Astrocyte (in vitro differentiated cells and primary cell): ENCODE measurements around the gene DEDD2. TPM values are rescaled to one million over a fixed set of nuclear protein-coding genes. Genes with fewer than 3 reads are reported as not detected.

Experiments used
- DNase-seq: peaks from one replicate; pipeline ENCODE4 v3.0.0-alpha.2; 2010; ENCODE audit warnings: low read depth
- FAIRE-seq: peaks from 2 replicates; lab custom pipeline; 2011; peaks lifted over from hg19 to GRCh38; lab: Jason Lieb, UNC
- H2AFZ ChIP-seq: 2 replicates; pipeline ENCODE4 v1.6.0; 2012; ENCODE audit warnings: low read depth, low read length, inconsistent platforms
- H3K27ac ChIP-seq: 2 replicates; pipeline ENCODE4 v1.5.1; 2011; ENCODE audit warnings: low read depth, low read length, inconsistent platforms
- H3K27me3 ChIP-seq: 2 replicates; pipeline ENCODE4 v1.6.0; 2011; ENCODE audit warnings: low read length, inconsistent platforms; ENCODE audit not compliant: insufficient read depth
- H3K36me3 ChIP-seq: 2 replicates; pipeline ENCODE4 v1.5.1; 2011; ENCODE audit warnings: low read length, inconsistent platforms; ENCODE audit not compliant: insufficient read depth
- H3K4me1 ChIP-seq: 2 replicates; pipeline ENCODE4 v1.5.1; 2011; ENCODE audit warnings: low read length, inconsistent platforms; ENCODE audit not compliant: insufficient read depth
- H3K4me2 ChIP-seq: 2 replicates; pipeline ENCODE4 v1.6.0; 2012; ENCODE audit warnings: low read length, inconsistent platforms
- H3K4me3 ChIP-seq: 2 replicates; pipeline ENCODE4 v1.5.1; 2011; ENCODE audit warnings: low read depth, mild to moderate bottlenecking, low read length, inconsistent platforms; ENCODE audit not compliant: insufficient read depth
- H3K79me2 ChIP-seq: 2 replicates; pipeline ENCODE4 v1.6.0; 2012; ENCODE audit warnings: mild to moderate bottlenecking, low read length, inconsistent platforms; ENCODE audit not compliant: insufficient read depth
- H3K9ac ChIP-seq: 2 replicates; pipeline ENCODE4 v1.6.0; 2012; ENCODE audit warnings: mild to moderate bottlenecking, low read length, inconsistent platforms
- H3K9me3 ChIP-seq: 2 replicates; pipeline ENCODE4 v1.5.1; 2012; ENCODE audit warnings: low read depth, mild to moderate bottlenecking, low read length, inconsistent platforms; ENCODE audit not compliant: insufficient read depth
- H4K20me1 ChIP-seq: 2 replicates; pipeline ENCODE4 v1.6.0; 2012; ENCODE audit warnings: low read length, inconsistent platforms; ENCODE audit not compliant: insufficient read depth
- H3K27ac Mint-ChIP-seq: one replicate; pipeline ENCODE4 v1.8.0; 2021; ENCODE audit warnings: mild to moderate bottlenecking, mixed read lengths; ENCODE audit not compliant: unreplicated experiment
- H3K27me3 Mint-ChIP-seq: one replicate; pipeline ENCODE4 v1.8.0; 2021; ENCODE audit warnings: low read depth, mixed read lengths; ENCODE audit not compliant: unreplicated experiment
- H3K36me3 Mint-ChIP-seq: one replicate; pipeline ENCODE4 v1.8.0; 2021; ENCODE audit warnings: low read depth, mixed read lengths; ENCODE audit not compliant: unreplicated experiment
- H3K4me1 Mint-ChIP-seq: one replicate; pipeline ENCODE4 v1.8.0; 2021; ENCODE audit warnings: low read depth, mixed read lengths; ENCODE audit not compliant: unreplicated experiment
- H3K4me3 Mint-ChIP-seq: one replicate; pipeline ENCODE4 v1.8.0; 2021; ENCODE audit warnings: mild to moderate bottlenecking, moderate library complexity, mixed read lengths; ENCODE audit not compliant: unreplicated experiment
- H3K9me3 Mint-ChIP-seq: one replicate; pipeline ENCODE4 v1.8.0; 2021; ENCODE audit warnings: mild to moderate bottlenecking, mixed read lengths; ENCODE audit not compliant: unreplicated experiment
- EZH2 ChIP-seq: IDR thresholded peaks from 2 replicates; pipeline ENCODE4 v1.6.1; 2012; ENCODE audit warnings: mild to moderate bottlenecking, low read length, inconsistent platforms; ENCODE audit not compliant: insufficient read depth
- total RNA-seq: library from RNA; stranded (reverse); gene quantifications from 2 replicates; pipeline ENCODE4 v1.2.1, GENCODE V29; 2021
- TF ChIP-seq, protein P1 (sequence below): IDR thresholded peaks from 2 replicates; pipeline ENCODE4 v1.5.1; 2011; ENCODE audit warnings: low read depth, mild to moderate bottlenecking, inconsistent platforms, low read length, moderate library complexity; ENCODE audit not compliant: insufficient read depth

The DEDD2 gene
- total RNA-seq, 1 donor from 2014 or later = 26.1 TPM

DNA sequence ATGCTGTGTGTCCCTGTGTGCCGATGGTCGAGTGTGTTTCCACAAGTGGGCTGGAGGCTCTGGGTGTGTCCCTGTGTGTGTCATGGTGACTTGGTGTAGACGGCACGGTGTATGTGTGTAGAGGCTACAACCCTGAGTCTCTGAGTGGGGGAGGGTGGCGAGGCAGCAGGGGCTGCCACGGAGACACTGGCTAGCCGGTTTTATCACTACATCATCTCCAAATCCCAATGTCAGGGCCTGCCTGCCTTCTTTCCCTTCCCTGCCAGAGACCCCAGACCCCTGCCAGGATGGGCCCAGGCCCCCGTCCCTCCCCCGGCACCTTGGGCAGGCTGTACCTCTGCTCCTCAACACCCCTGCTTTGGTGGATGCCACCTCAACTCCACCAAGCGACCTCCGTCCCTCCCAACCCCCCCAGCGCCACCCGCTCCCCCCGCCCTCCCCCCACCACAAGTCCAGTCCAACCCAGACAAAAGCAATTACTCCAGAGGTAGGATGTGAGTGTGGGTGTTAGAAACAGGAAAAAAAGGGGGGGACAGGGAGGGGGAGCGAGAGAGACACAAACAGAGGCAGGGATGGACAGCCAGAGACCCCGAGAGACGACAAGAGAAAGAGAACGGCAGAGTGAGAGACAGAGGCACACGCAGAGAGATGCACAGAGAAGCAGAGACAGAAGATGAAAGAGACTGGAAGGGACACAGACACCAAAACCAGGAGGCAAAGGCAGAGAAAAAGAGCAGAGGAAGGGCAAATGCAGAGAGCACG, 63.6 kb downstream of the DEDD2 start:
- Histone ChIP-seq H3K4me2 (no peak overlapping the region), H3K27ac (no peak overlapping the region), H3K9me3 (no peaks in the 10 kb centered on the region), H4K20me1 (peaks cover 5% of the 10 kb centered on the region), H3K27me3 (peaks cover 47% of the 10 kb centered on the region), H3K36me3 (no peaks in the 10 kb centered on the region), H3K79me2 (no peaks in the 10 kb centered on the region), H2AFZ (no peak overlapping the region), H3K9ac (no peak overlapping the region), H3K4me1 (no peaks in the 10 kb centered on the region), H3K4me3 (no peak overlapping the region)
- H3K36me3 Mint-ChIP-seq = peaks cover 6% of the 10 kb centered on the region
- peaks cover 1% of the 10 kb centered on the region for H3K9me3 Mint-ChIP-seq
- FAIRE-seq (no peak), DNase-seq (no peak)
- peaks cover 74% of the 10 kb centered on the region for H3K27me3 Mint-ChIP-seq
- H3K27ac Mint-ChIP-seq = no peak overlapping the region
- no peak overlapping the region for H3K4me3 Mint-ChIP-seq
- no peak for TF ChIP-seq EZH2
- TF ChIP-seq, protein P1, sequence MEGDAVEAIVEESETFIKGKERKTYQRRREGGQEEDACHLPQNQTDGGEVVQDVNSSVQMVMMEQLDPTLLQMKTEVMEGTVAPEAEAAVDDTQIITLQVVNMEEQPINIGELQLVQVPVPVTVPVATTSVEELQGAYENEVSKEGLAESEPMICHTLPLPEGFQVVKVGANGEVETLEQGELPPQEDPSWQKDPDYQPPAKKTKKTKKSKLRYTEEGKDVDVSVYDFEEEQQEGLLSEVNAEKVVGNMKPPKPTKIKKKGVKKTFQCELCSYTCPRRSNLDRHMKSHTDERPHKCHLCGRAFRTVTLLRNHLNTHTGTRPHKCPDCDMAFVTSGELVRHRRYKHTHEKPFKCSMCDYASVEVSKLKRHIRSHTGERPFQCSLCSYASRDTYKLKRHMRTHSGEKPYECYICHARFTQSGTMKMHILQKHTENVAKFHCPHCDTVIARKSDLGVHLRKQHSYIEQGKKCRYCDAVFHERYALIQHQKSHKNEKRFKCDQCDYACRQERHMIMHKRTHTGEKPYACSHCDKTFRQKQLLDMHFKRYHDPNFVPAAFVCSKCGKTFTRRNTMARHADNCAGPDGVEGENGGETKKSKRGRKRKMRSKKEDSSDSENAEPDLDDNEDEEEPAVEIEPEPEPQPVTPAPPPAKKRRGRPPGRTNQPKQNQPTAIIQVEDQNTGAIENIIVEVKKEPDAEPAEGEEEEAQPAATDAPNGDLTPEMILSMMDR = no peak
- no peaks in the 10 kb centered on the region for H3K4me1 Mint-ChIP-seq

DNA sequence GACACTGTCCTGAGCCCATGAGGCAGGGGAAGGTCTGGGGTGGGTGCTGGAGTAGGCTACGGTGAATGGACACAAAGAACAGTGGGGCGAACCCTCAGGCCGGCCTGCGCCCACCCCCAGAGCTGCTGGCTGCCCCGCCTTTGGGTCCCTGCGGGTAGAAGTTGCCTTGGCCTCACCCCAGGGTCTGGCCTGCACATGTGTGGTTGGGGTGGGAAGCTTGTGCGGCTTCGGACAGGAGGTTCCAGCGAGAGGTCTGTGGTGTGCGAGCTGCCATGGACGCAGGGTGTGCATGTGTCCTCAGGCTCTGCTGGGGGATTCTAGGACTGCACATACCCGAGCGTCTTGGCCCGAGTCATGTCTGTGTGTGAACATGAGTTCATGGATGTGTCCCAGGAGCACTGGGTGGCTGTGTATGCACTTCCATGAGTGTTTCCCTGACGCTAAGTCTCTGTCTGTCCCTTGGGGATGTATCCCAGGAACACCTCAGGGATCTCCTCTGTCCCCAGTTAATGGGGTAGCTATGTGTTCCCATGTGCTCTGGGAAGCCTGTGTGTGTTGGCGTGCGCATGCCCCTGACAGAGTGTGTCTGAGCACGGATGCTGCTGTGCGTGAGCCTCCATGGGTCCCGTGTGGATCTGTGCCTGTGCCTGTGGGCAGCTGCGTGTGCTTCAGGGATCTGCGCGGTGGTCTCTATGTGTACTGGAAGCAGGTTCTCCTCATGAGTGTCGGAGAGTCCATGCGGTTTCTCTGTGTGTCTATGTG, 64.4 kb downstream of the DEDD2 start:
- no peak overlapping the region for H3K4me3 Mint-ChIP-seq
- H3K27ac ChIP-seq = no peak overlapping the region
- H3K4me1 ChIP-seq = no peaks in the 10 kb centered on the region
- H3K27me3 Mint-ChIP-seq = peaks cover 75% of the 10 kb centered on the region
- H3K4me1 Mint-ChIP-seq = no peaks in the 10 kb centered on the region
- no peaks in the 10 kb centered on the region for H3K9me3 ChIP-seq
- H3K36me3 ChIP-seq = no peaks in the 10 kb centered on the region
- no peak for FAIRE-seq
- peaks cover 42% of the 10 kb centered on the region for H3K27me3 ChIP-seq
- no peak overlapping the region for H3K4me3 ChIP-seq
- H3K79me2 ChIP-seq = no peaks in the 10 kb centered on the region
- no peak for DNase-seq
- H3K9me3 Mint-ChIP-seq = peaks cover 1% of the 10 kb centered on the region
- TF ChIP-seq, protein P1 = no peak
- TF ChIP-seq EZH2 = no peak
- peaks cover 6% of the 10 kb centered on the region for H3K36me3 Mint-ChIP-seq
- no peak overlapping the region for H3K4me2 ChIP-seq
- no peak overlapping the region for H2AFZ ChIP-seq
- H3K9ac ChIP-seq = no peak overlapping the region
- H4K20me1 ChIP-seq = peaks cover 5% of the 10 kb centered on the region
- no peak overlapping the region for H3K27ac Mint-ChIP-seq
